Measurements from ENCODE around the gene DNAJC25.

The DNAJC25 gene

GRCh38 chr9:111598733-111599091 is 32.4 kb upstream of the DNAJC25 start:
- Histone ChIP-seq H3K9me3 (no peaks in the 10 kb centered on the region), H3K4me3 (peak overlapping the region; percentile 75 to 81), H3K4me1 (peaks cover 0 to 18% (median 5%) of the 10 kb centered on the region in 4 donors), H3K36me3 (peaks cover 0 to 16% (median 13%) of the 10 kb centered on the region in 3 donors), H3K27me3 (no peaks in the 10 kb centered on the region), H3K27ac (peak overlapping the region; percentile 82)
- peak; percentile 63 to 71 for DNase-seq
- TF ChIP-seq CTCF (IDR thresholded peaks at IDR 0.05) = no peak
- intact Hi-C loops (cut with DNase I; ENCODE audit: low total_unique reads) = loop anchor here (1.0 to 5.0 kb wide), 2 partner anchors 63 to 474 kb away; partner anchors contain the start of gene GNG10

GRCh38 chr9:111599092-111599954 is 31.8 kb upstream of the DNAJC25 start, which contains the start of gene PTGR1:
Gene PTGR1 (minus strand): TSS chr9:111599647. CDS start chr9:111597422, 2,225 bp downstream.
- H3K36me3 ChIP-seq = peaks cover 0 to 12% (median 8%) of the 10 kb centered on the region in 3 donors
- no peaks in the 10 kb centered on the region for H3K27me3 ChIP-seq
- peak; percentile 82 to 92 for DNase-seq
- H3K4me1 ChIP-seq = peaks cover 0 to 18% (median 5%) of the 10 kb centered on the region in 4 donors
- no peak for TF ChIP-seq CTCF (IDR thresholded peaks at IDR 0.05)
- peak within 1 kb of the TSS; percentile 75 to 81 for H3K4me3 ChIP-seq
- H3K9me3 ChIP-seq = no peaks in the 10 kb centered on the region
- peak within 1 kb of the TSS; percentile 82 for H3K27ac ChIP-seq
- intact Hi-C loops (cut with DNase I; ENCODE audit: low total_unique reads) = loop anchor here (1.0 to 5.0 kb wide), 2 partner anchors 62 to 473 kb away; partner anchors contain the start of gene GNG10

GRCh38 chr9:111599955-111600343 is 31.2 kb upstream of the DNAJC25 start:
- DNase-seq = peak in 1 of 2 donors; percentile 66
- Histone ChIP-seq H3K4me3 (peak overlapping the region; percentile 75 to 81), H3K27me3 (no peaks in the 10 kb centered on the region), H3K27ac (peak overlapping the region; percentile 82), H3K36me3 (peaks cover 0 to 10% (median 8%) of the 10 kb centered on the region in 3 donors), H3K4me1 (peaks cover 0 to 18% (median 5%) of the 10 kb centered on the region in 4 donors), H3K9me3 (no peaks in the 10 kb centered on the region)
- no peak for TF ChIP-seq CTCF (IDR thresholded peaks at IDR 0.05)
- intact Hi-C loops (cut with DNase I; ENCODE audit: low total_unique reads) = loop anchor here (1.0 to 10.0 kb wide), 3 partner anchors 61 to 472 kb away; partner anchors contain the start of genes ECPAS and GNG10

- Histone ChIP-seq H3K4me3 (no peak overlapping the region), H3K9me3 (no peaks in the 10 kb centered on the region), H3K4me1 (peaks cover 0 to 18% (median 5%) of the 10 kb centered on the region in 4 donors), H3K27me3 (no peaks in the 10 kb centered on the region), H3K36me3 (peaks cover 0 to under 1% (median 0%) of the 10 kb centered on the region in 3 donors), H3K27ac (no peak overlapping the region)
- no peak for DNase-seq
- intact Hi-C loops (cut with DNase I; ENCODE audit: low total_unique reads) = loop anchor here (10.0 kb wide), 1 partner anchor 117 kb away; the partner anchor contains the start of gene ECPAS
- TF ChIP-seq CTCF (IDR thresholded peaks at IDR 0.05) = no peak
Observed at GRCh38 chr9:111601237-111602018, 29.7 kb upstream of the DNAJC25 start.

GRCh38 chr9:111603041-111603440 is 28.1 kb upstream of the DNAJC25 start:
- H3K27ac ChIP-seq = no peak overlapping the region
- no peak for DNase-seq

More at GRCh38 chr9:111603041-111603440, 28.1 kb upstream of the DNAJC25 start:
- H3K36me3 ChIP-seq = no peaks in the 10 kb centered on the region
- H3K4me1 ChIP-seq = peaks cover 0 to 10% (median 2%) of the 10 kb centered on the region in 4 donors
- no peak for TF ChIP-seq CTCF (IDR thresholded peaks at IDR 0.05)
- peaks cover 0 to under 1% of the 10 kb centered on the region in 2 donors for H3K27me3 ChIP-seq
- intact Hi-C loops (cut with DNase I; ENCODE audit: low total_unique reads) = loop anchor here (10.0 kb wide), 1 partner anchor 118 kb away; the partner anchor contains the start of gene ECPAS
- no peak overlapping the region for H3K4me3 ChIP-seq
- no peaks in the 10 kb centered on the region for H3K9me3 ChIP-seq
